WTC11 (cell line): ENCODE data around the gene NFIA. TPM values are rescaled to one million over a fixed set of nuclear protein-coding genes. Genes with fewer than 3 reads are reported as not detected.

ENCODE experiments used
- ATAC-seq: fragments of 200-7000 bp; cut with Tn5 transposase; 2 replicates; pipeline ENCODE4 v1.10.0; 2021; ENCODE audit warnings: mild to moderate bottlenecking, moderate library complexity
- CTCF ChIA-PET: fragments of 300-600 bp; sonication (Branson Sonifier 250); formaldehyde crosslinking; loops from one replicate; lab custom pipeline; 2021; ENCODE audit warnings: antibody characterized with exemption; lab: Charles Lee
- POLR2A ChIA-PET: fragments of 350-600 bp; sonication (Branson Sonifier 250); formaldehyde crosslinking; loops from one replicate; lab custom pipeline; 2021; ENCODE audit warnings: antibody characterized with exemption; lab: Charles Lee
- DNase-seq: peaks from one replicate; pipeline ENCODE4 v3.0.0; 2021; ENCODE audit warnings: low spot score
- H3K27ac Mint-ChIP-seq: 2 replicates; pipeline ENCODE4 v1.8.0; 2021; ENCODE audit warnings: mixed read lengths
- H3K27me3 Mint-ChIP-seq: 2 replicates; pipeline ENCODE4 v1.8.0; 2021; ENCODE audit warnings: low read depth, mild to moderate bottlenecking, moderate library complexity, mixed read lengths
- H3K36me3 Mint-ChIP-seq: 2 replicates; pipeline ENCODE4 v1.8.0; 2021; ENCODE audit warnings: mixed read lengths
- H3K4me1 Mint-ChIP-seq: 2 replicates; pipeline ENCODE4 v1.8.0; 2022; ENCODE audit warnings: mixed read lengths
- H3K4me3 Mint-ChIP-seq: 2 replicates; pipeline ENCODE4 v1.8.0; 2021; ENCODE audit warnings: mild to moderate bottlenecking, moderate library complexity, mixed read lengths
- H3K9me3 Mint-ChIP-seq: 2 replicates; pipeline ENCODE4 v1.8.0; 2021; ENCODE audit warnings: mixed read lengths
- AFF4 ChIP-seq: sonication (generic); formaldehyde crosslinking; IDR thresholded peaks from 2 replicates; pipeline ENCODE4 v1.8.1; 2023; ENCODE audit warnings: mild to moderate bottlenecking, missing genetic modification reagents, borderline replicate concordance
- ATF2 ChIP-seq: sonication (generic); formaldehyde crosslinking; IDR thresholded peaks from 2 replicates; pipeline ENCODE4 v1.8.1; 2022; ENCODE audit warnings: low read depth, missing genetic modification reagents, borderline replicate concordance
- ATF3 ChIP-seq: sonication (generic); formaldehyde crosslinking; conservative IDR thresholded peaks from 2 replicates; pipeline ENCODE4 v1.8.1; 2022; ENCODE audit warnings: mild to moderate bottlenecking, missing genetic modification reagents
- CTCF ChIP-seq: fragments of 200-600 bp; IDR thresholded peaks from 2 replicates; pipeline ENCODE4 v1.8.0; 2022; ENCODE audit warnings: antibody characterized with exemption
- GTF2I ChIP-seq: fragments of 250-450 bp; sonication (Bioruptor Pico); conservative IDR thresholded peaks from 2 replicates; pipeline ENCODE4 v1.4.0; 2021; ENCODE audit warnings: mild to moderate bottlenecking
- IRF2 ChIP-seq: sonication (generic); formaldehyde crosslinking; IDR thresholded peaks from 2 replicates; pipeline ENCODE4 v1.8.0; 2022; ENCODE audit warnings: low read depth, missing genetic modification reagents, borderline replicate concordance
- MAX ChIP-seq: sonication (generic); formaldehyde crosslinking; IDR thresholded peaks from 2 replicates; pipeline ENCODE4 v1.8.0; 2022; ENCODE audit warnings: mild to moderate bottlenecking, missing genetic modification reagents
- NFYB ChIP-seq: sonication (generic); formaldehyde crosslinking; conservative IDR thresholded peaks from 2 replicates; pipeline ENCODE4 v1.8.0; 2022; ENCODE audit warnings: low read depth, missing genetic modification reagents
- NR1H2 ChIP-seq: sonication (generic); formaldehyde crosslinking; IDR thresholded peaks from 2 replicates; pipeline ENCODE4 v1.9.0; 2021; ENCODE audit warnings: mild to moderate bottlenecking, moderate library complexity, missing genetic modification reagents
- NR2C2 ChIP-seq: sonication (generic); formaldehyde crosslinking; IDR thresholded peaks from 2 replicates; pipeline ENCODE4 v1.8.0; 2022; ENCODE audit warnings: mild to moderate bottlenecking, missing genetic modification reagents
- OVOL2 ChIP-seq: fragments of 250-450 bp; sonication (Bioruptor Pico); IDR thresholded peaks from 2 replicates; pipeline ENCODE4 v1.9.0; 2021; ENCODE audit warnings: mild to moderate bottlenecking, borderline replicate concordance
- PRDM15 ChIP-seq: sonication (generic); formaldehyde crosslinking; IDR thresholded peaks from 2 replicates; pipeline ENCODE4 v1.8.0; 2022; ENCODE audit warnings: missing genetic modification reagents
- RELA ChIP-seq: sonication (generic); formaldehyde crosslinking; IDR thresholded peaks from 2 replicates; pipeline ENCODE4 v1.8.1; 2022; ENCODE audit warnings: missing genetic modification reagents, mild to moderate bottlenecking, borderline replicate concordance
- SOX15 ChIP-seq: fragments of 250-450 bp; sonication (Bioruptor Pico); IDR thresholded peaks from 2 replicates; pipeline ENCODE4 v1.9.0; 2021; ENCODE audit warnings: mild to moderate bottlenecking
- TEAD1 ChIP-seq: sonication (generic); formaldehyde crosslinking; IDR thresholded peaks from 2 replicates; pipeline ENCODE4 v1.8.0; 2022; ENCODE audit warnings: mild to moderate bottlenecking, missing genetic modification reagents
- TEAD4 ChIP-seq: sonication (generic); formaldehyde crosslinking; IDR thresholded peaks from 2 replicates; pipeline ENCODE4 v1.8.0; 2022; ENCODE audit warnings: mild to moderate bottlenecking, missing genetic modification reagents
- ZNF232 ChIP-seq: sonication (generic); formaldehyde crosslinking; IDR thresholded peaks from 2 replicates; pipeline ENCODE4 v1.8.0; 2022; ENCODE audit warnings: mild to moderate bottlenecking, missing genetic modification reagents
- ZNF263 ChIP-seq: sonication (generic); formaldehyde crosslinking; IDR thresholded peaks from 2 replicates; pipeline ENCODE4 v1.8.1; 2022; ENCODE audit warnings: low read depth, mild to moderate bottlenecking, moderate library complexity, missing genetic modification reagents
- ZNF416 ChIP-seq: fragments of 250-450 bp; sonication (Bioruptor Pico); IDR thresholded peaks from 2 replicates; pipeline ENCODE4 v1.9.0; 2021; ENCODE audit warnings: mild to moderate bottlenecking, inconsistent platforms
- ZNF423 ChIP-seq: fragments of 250-450 bp; sonication (Bioruptor Pico); IDR thresholded peaks from 2 replicates; pipeline ENCODE4 v2.1.2; 2022; ENCODE audit warnings: mild to moderate bottlenecking, moderate library complexity
- ZNF512 ChIP-seq: sonication (generic); formaldehyde crosslinking; IDR thresholded peaks from 2 replicates; pipeline ENCODE4 v1.8.1; 2022; ENCODE audit warnings: missing genetic modification reagents, borderline replicate concordance
- ZNF671 ChIP-seq: fragments of 250-450 bp; sonication (Bioruptor Pico); IDR thresholded peaks from 2 replicates; pipeline ENCODE4 v1.8.0; 2021; ENCODE audit warnings: mild to moderate bottlenecking
- total RNA-seq: library from RNA; stranded (reverse); gene quantifications from 3 replicates; pipeline ENCODE4 v1.2.3, GENCODE V29; 2021

The NFIA gene
- total RNA-seq, 1 experiment from 2014 or later: 16.7 TPM

GRCh38 chr1:61435226-61435625, 352.9 kb downstream of the NFIA start:
- DNase-seq (no peak), ATAC-seq (no peak)
- Mint-ChIP-seq H3K4me3 (no peak overlapping the region), H3K4me1 (peaks cover 18% of the 10 kb centered on the region), H3K9me3 (peaks cover 13% of the 10 kb centered on the region; the same call in 1 of the 2 replicates), H3K27ac (no peak overlapping the region), H3K27me3 (no peaks in the 10 kb centered on the region), H3K36me3 (no peaks in the 10 kb centered on the region)
- no peak for TF ChIP-seq RELA (CRISPR knock-in tag)
- TF ChIP-seq TEAD1 (CRISPR knock-in tag): no peak
- TF ChIP-seq ZNF512: no peak
- no peak for TF ChIP-seq OVOL2 (CRISPR knock-in tag)
- POLR2A ChIA-PET: no interaction called here
- CTCF ChIA-PET: interaction anchor here (0.6 to 1.1 kb wide), 2 partner anchors 110 to 286 kb away, joined by 3 to 4 read pairs; no protein-coding TSS in a partner anchor

GRCh38 chr1:61436016-61436415, 353.7 kb downstream of the NFIA start:
- TF ChIP-seq MAX (CRISPR knock-in tag) (no peak), ATF2 (CRISPR knock-in tag) (no peak), ZNF232 (CRISPR knock-in tag) (no peak), ZNF416 (CRISPR knock-in tag) (no peak), OVOL2 (CRISPR knock-in tag) (no peak), PRDM15 (CRISPR knock-in tag) (no peak), NR1H2 (CRISPR knock-in tag) (no peak), ZNF671 (no peak), SOX15 (no peak), TEAD4 (no peak), CTCF (no peak), NR2C2 (CRISPR knock-in tag) (no peak), AFF4 (CRISPR knock-in tag) (no peak), ZNF423 (CRISPR knock-in tag) (no peak), GTF2I (no peak), IRF2 (CRISPR knock-in tag) (no peak), ZNF263 (CRISPR knock-in tag) (no peak), NFYB (CRISPR knock-in tag) (no peak), ATF3 (CRISPR knock-in tag) (no peak)
- H3K27ac Mint-ChIP-seq: no peak overlapping the region
- H3K36me3 Mint-ChIP-seq: no peaks in the 10 kb centered on the region
- no peak overlapping the region for H3K4me3 Mint-ChIP-seq
- no peaks in the 10 kb centered on the region for H3K27me3 Mint-ChIP-seq
- ChIA-PET CTCF (interaction anchor here (1.0 to 1.9 kb wide), 5 partner anchors 12 to 386 kb away, joined by 3 to 9 read pairs (median 4); no protein-coding TSS in a partner anchor), POLR2A (no interaction called here)
- H3K9me3 Mint-ChIP-seq: peaks cover 13% of the 10 kb centered on the region; the same call in 1 of the 2 replicates
- ATAC-seq: peak; percentile 75
- DNase-seq: no peak
- peaks cover 18% of the 10 kb centered on the region for H3K4me1 Mint-ChIP-seq
